Measurements from ENCODE around the gene DEFB132. TPM values are rescaled to one million over a fixed set of nuclear protein-coding genes. Genes with fewer than 3 reads are reported as not detected.

DEFB132 gene
- total and polyA plus RNA-seq, 2 of the 13 experiments (the other 11 are each of a cell fraction or from before 2014, with no cell fraction given) = not detected

DNA sequence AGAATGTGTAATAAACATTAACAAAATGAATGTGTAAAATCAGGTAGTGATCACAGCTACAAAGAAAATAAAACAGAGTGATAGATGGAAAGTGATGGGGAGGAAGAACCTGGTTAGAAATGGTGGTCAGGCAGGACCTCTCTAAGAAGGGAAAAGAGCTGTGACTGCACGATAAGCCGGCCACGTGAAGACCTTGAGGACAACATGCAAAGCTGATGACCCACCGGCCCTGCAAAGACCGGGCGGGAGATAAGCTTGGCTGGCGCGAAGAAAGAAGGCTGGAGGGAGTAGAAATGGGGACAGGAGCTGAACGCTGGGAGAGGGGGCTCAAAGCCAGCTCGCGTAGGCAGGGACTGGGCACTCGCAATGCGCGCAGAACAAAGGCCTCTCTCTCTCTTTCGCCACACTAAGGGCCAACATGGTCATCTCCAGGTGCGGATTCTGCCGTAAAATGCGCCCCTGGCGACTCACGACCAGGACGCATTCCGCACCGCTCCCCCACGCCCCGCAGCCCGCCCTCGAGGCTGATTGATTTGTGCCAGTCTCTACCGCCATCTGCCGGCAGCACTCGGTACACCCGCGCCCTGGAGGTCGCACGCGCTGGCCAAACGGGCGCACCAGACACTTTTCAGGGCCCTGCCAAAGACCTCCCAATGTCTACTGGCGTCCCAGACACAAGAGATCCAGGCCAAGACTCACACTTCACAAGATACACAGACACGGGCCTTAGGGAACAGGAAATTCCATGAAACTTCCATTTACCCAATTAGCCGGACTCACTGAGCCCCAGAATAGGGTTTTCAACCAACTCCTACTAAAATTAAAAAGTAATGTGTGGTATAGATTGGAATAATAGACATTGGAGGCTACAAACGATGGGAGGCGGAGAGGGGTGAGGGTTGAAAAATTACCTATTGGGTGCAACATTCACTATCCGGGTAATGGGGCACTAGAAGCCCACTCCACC, 9.4 kb downstream of the DEFB132 start (continued):
- no peak for TF ChIP-seq GPBP1L1 (CRISPR knock-in tag; IDR thresholded peaks at IDR 0.05)
- TF ChIP-seq MLLT10 (CRISPR knock-in tag; IDR thresholded peaks at IDR 0.05) = no peak
- peak; percentile 72; the same call in 1 of the 2 replicates for TF ChIP-seq ZNF337 (CRISPR knock-in tag; IDR thresholded peaks at IDR 0.05; ENCODE audit: borderline replicate concordance, low read depth)
- TF ChIP-seq CHD4 (IDR thresholded peaks at IDR 0.05; ENCODE audit: borderline replicate concordance, low read length) = no peak
- TF ChIP-seq, protein P1, sequence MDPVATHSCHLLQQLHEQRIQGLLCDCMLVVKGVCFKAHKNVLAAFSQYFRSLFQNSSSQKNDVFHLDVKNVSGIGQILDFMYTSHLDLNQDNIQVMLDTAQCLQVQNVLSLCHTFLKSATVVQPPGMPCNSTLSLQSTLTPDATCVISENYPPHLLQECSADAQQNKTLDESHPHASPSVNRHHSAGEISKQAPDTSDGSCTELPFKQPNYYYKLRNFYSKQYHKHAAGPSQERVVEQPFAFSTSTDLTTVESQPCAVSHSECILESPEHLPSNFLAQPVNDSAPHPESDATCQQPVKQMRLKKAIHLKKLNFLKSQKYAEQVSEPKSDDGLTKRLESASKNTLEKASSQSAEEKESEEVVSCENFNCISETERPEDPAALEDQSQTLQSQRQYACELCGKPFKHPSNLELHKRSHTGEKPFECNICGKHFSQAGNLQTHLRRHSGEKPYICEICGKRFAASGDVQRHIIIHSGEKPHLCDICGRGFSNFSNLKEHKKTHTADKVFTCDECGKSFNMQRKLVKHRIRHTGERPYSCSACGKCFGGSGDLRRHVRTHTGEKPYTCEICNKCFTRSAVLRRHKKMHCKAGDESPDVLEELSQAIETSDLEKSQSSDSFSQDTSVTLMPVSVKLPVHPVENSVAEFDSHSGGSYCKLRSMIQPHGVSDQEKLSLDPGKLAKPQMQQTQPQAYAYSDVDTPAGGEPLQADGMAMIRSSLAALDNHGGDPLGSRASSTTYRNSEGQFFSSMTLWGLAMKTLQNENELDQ (CRISPR knock-in tag; IDR thresholded peaks at IDR 0.05; ENCODE audit: borderline replicate concordance) = 0 out of 2 replicates have a peak, but pooled peaks have one; percentile 36
- no peak for TF ChIP-seq HDAC6 (IDR thresholded peaks at IDR 0.05; ENCODE audit: low read depth, low read length)
- TF ChIP-seq CBX1 (IDR thresholded peaks at IDR 0.05; ENCODE audit: low read depth) = peak; percentile 86
- TF ChIP-seq, protein P2, sequence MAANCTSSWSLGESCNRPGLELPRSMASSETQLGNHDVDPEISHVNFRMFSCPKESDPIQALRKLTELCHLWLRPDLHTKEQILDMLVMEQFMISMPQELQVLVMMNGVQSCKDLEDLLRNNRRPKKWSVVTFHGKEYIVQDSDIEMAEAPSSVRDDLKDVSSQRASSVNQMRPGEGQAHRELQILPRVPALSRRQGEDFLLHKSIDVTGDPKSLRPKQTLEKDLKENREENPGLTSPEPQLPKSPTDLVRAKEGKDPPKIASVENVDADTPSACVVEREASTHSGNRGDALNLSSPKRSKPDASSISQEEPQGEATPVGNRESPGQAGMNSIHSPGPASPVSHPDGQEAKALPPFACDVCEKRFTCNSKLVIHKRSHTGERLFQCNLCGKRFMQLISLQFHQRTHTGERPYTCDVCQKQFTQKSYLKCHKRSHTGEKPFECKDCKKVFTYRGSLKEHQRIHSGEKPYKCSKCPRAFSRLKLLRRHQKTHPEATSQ (CRISPR knock-in tag; IDR thresholded peaks at IDR 0.05; ENCODE audit: borderline replicate concordance) = peak; percentile 97
- no peak; the same call in 1 of the 2 replicates for TF ChIP-seq ZSCAN29 (CRISPR knock-in tag; conservative IDR thresholded peaks at IDR 0.05)
- TF ChIP-seq GFI1 (CRISPR knock-in tag; IDR thresholded peaks at IDR 0.05; ENCODE audit: borderline replicate concordance) = peak; percentile 74; the same call in 1 of the 2 replicates
- TF ChIP-seq, protein P3, sequence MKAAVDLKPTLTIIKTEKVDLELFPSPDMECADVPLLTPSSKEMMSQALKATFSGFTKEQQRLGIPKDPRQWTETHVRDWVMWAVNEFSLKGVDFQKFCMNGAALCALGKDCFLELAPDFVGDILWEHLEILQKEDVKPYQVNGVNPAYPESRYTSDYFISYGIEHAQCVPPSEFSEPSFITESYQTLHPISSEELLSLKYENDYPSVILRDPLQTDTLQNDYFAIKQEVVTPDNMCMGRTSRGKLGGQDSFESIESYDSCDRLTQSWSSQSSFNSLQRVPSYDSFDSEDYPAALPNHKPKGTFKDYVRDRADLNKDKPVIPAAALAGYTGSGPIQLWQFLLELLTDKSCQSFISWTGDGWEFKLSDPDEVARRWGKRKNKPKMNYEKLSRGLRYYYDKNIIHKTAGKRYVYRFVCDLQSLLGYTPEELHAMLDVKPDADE (CRISPR knock-in tag; IDR thresholded peaks at IDR 0.05) = peak; percentile 92; the same call in 1 of the 2 replicates
- peak; percentile 93; the same call in 1 of the 2 replicates for TF ChIP-seq KAT7 (CRISPR knock-in tag; IDR thresholded peaks at IDR 0.05; ENCODE audit: borderline replicate concordance)
- TF ChIP-seq ZNF557 (CRISPR knock-in tag; IDR thresholded peaks at IDR 0.05) = peak; percentile 81
- TF ChIP-seq LCORL (IDR thresholded peaks at IDR 0.05) = no peak
- peak; percentile 90 for TF ChIP-seq LCORL (CRISPR knock-in tag; IDR thresholded peaks at IDR 0.05)
- TF ChIP-seq SNAPC4 (CRISPR knock-in tag; IDR thresholded peaks at IDR 0.05) = peak; percentile 72; the same call in 1 of the 2 replicates
- TF ChIP-seq ZNF3 (CRISPR knock-in tag; IDR thresholded peaks at IDR 0.05) = peak; percentile 61; the same call in 1 of the 2 replicates

Measured in HepG2 (cell line).